ENCODE measurements around the gene MOSPD3. TPM values are rescaled to one million over a fixed set of nuclear protein-coding genes. Genes with fewer than 3 reads are reported as not detected.
A peak's percentile ranks its signal among the peaks of the same experiment; 100 is the strongest.
"Not testable (repeated sequence)": the region's sequence is repeated elsewhere in the genome, so short reads cannot be mapped to it uniquely, and the experiment has no call there.

The MOSPD3 gene, protein sequence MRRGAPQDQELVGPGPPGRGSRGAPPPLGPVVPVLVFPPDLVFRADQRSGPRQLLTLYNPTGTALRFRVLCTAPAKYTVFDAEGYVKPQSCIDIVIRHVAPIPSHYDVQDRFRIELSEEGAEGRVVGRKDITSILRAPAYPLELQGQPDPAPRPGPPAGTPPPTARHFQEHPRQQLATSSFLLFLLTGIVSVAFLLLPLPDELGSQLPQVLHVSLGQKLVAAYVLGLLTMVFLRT
- total RNA-seq (ENCODE audit: unreplicated experiment), result 37.1 TPM
- long read RNA-seq, transcript MOSPD3-203 (5 exons, 1,191 nt), result major isoform, 13 of 28 reads
- long read RNA-seq, transcript MOSPD3-201 (6 exons, 1,053 nt), result minor isoform, 5 of 28 reads
- long read RNA-seq, partial matches to known transcripts, result 4 of 28 reads
- long read RNA-seq, other reads (novel, unspliced or antisense), result 4 of 28 reads

DNA sequence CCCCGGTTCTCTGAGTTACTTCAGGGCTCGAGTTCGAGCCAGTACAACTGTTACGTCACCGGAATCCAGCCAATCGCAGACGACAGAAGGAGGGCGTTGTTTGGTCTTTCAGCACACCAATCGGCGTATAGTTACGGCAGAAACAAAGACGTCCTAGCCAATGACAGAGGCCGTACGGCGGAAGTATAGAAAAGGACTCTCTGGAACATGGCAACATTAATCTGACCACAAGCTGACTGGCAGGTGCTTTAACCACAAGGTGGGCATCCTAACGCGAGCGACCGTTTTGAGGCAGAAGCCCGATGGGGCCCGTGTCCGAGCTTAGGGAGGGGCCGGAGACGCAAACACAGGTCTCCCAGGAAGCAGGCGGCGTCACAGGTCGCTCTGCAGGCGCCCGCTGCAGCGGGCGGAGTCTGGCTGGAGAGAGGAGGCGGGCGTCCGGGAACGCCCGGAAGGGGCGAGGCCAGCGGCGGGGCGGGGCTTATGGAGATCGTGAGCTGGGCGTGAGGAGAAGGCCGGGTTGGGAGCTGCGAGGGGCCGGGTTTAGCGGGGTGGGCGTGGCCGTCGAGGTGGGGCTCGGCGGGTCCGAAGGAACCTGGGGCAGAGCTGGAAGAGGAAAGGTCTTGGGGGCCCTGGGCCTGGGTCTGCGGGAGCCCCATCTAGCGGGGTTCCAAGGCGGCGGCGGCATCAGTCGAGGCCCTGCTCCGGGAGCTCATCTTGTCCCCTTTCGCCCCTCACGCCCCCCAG, at the start of gene MOSPD3:
MOSPD3 (plus strand) TSS at position 558 of the 747 bp plus-strand sequence. CDS start 252 bp downstream, outside the sequence.
- H3K9me3 Mint-ChIP-seq (ENCODE audit: unreplicated experiment), result peaks cover 5% of the 10 kb centered on the region
- no peaks in the 10 kb centered on the region for H3K36me3 Mint-ChIP-seq (ENCODE audit: unreplicated experiment)
- H3K4me3 Mint-ChIP-seq (ENCODE audit: unreplicated experiment), result peak within 1 kb of the TSS; percentile 97
- H3K27me3 Mint-ChIP-seq (ENCODE audit: unreplicated experiment), result peaks cover 2% of the 10 kb centered on the region
- H3K4me1 Mint-ChIP-seq (ENCODE audit: low read depth, unreplicated experiment), result peaks cover 5% of the 10 kb centered on the region
- DNase-seq, result peak; percentile 99
- TF ChIP-seq, protein P1, sequence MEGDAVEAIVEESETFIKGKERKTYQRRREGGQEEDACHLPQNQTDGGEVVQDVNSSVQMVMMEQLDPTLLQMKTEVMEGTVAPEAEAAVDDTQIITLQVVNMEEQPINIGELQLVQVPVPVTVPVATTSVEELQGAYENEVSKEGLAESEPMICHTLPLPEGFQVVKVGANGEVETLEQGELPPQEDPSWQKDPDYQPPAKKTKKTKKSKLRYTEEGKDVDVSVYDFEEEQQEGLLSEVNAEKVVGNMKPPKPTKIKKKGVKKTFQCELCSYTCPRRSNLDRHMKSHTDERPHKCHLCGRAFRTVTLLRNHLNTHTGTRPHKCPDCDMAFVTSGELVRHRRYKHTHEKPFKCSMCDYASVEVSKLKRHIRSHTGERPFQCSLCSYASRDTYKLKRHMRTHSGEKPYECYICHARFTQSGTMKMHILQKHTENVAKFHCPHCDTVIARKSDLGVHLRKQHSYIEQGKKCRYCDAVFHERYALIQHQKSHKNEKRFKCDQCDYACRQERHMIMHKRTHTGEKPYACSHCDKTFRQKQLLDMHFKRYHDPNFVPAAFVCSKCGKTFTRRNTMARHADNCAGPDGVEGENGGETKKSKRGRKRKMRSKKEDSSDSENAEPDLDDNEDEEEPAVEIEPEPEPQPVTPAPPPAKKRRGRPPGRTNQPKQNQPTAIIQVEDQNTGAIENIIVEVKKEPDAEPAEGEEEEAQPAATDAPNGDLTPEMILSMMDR (IDR thresholded peaks at IDR 0.05; ENCODE audit: partially characterized antibody, unreplicated experiment), result no peak
- H3K27ac Mint-ChIP-seq (ENCODE audit: unreplicated experiment), result peak within 1 kb of the TSS; percentile 98

DNA sequence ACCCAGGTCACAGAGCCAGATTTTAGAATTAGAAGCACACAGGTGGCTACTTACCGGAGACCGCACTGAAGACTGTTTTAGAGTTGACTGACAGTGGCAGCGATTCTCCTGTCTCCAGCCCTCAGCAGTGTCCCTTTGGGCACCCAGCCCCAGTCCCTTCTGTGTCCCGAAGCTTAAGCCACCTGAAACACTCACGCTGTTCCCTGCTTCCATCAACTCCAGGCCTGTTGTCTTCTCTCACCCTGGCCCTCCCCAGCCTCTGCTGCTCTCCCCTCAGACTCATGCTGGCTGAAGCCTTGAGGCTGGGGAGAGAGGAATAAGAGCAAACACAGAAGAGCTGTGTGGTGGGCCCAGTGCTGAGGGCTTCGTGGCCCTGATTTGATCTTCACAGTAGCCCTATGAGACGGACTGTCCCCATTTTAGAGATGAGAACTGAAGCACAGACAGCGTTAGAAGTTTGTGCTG, 49.2 kb upstream of the MOSPD3 start:
- no peak for DNase-seq
- TF ChIP-seq, protein P1 (IDR thresholded peaks at IDR 0.05; ENCODE audit: partially characterized antibody, unreplicated experiment), result no peak
- Mint-ChIP-seq H3K36me3 (ENCODE audit: unreplicated experiment) (no peaks in the 10 kb centered on the region), H3K27me3 (ENCODE audit: unreplicated experiment) (peaks cover 4% of the 10 kb centered on the region), H3K4me1 (ENCODE audit: low read depth, unreplicated experiment) (peaks cover 2% of the 10 kb centered on the region), H3K27ac (ENCODE audit: unreplicated experiment) (no peak overlapping the region), H3K4me3 (ENCODE audit: unreplicated experiment) (no peak overlapping the region), H3K9me3 (ENCODE audit: unreplicated experiment) (no peaks in the 10 kb centered on the region)

DNA sequence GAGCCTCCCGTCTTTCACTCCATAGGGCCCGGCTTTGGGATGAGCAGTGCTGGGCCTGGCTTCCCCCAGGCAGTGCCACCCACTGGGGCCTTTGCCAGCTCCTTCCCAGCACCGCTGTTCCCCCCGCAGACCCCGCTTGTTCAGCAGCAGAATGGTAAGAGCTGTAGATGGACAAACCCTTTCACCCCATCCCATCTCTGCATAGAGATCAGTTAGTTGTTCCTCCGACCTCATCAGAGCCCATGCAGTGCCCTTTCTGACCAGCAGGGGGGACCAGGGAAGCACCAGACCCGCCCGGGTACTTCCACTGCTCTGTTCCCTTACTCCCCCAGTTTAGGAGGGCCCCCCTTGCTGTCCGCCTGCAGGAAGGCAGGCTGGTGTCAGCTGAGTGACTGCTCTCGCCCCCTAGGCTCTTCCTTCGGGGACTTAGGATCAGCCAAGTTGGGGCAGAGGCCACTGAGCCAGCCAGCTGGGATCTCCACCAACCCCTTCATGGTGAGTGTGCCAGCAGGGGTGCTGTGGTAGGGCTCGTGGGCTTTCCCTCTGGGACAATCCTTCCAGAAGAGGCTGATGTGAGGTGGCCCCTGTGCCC, 48.4 kb upstream of the MOSPD3 start:
- Mint-ChIP-seq H3K27me3 (ENCODE audit: unreplicated experiment) (peaks cover 6% of the 10 kb centered on the region), H3K9me3 (ENCODE audit: unreplicated experiment) (peaks cover 2% of the 10 kb centered on the region), H3K4me1 (ENCODE audit: low read depth, unreplicated experiment) (peaks cover 2% of the 10 kb centered on the region), H3K27ac (ENCODE audit: unreplicated experiment) (no peak overlapping the region), H3K36me3 (ENCODE audit: unreplicated experiment) (no peaks in the 10 kb centered on the region), H3K4me3 (ENCODE audit: unreplicated experiment) (no peak overlapping the region)
- TF ChIP-seq, protein P1 (IDR thresholded peaks at IDR 0.05; ENCODE audit: partially characterized antibody, unreplicated experiment), result peak; percentile 98
- DNase-seq, result peak; percentile 95

DNA sequence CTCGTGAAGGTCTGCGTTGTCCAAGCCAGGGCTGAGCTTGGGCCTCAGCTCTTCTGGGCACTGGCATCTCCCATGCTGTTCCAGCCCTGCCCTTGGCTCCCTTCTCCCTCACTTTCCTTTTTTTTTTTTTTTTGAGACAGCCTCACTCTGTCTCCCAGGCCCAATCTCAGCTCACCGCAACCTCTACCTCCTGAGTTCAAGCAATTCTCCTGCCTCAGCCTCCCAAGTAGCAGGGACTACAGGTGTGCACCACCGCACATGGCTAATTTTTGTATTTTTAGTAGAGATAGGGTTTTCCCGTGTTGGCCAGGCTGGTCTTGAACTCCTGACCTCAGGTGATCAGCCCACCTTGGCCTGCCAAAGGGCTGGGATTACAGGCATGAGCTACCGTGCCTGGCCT, 47.9 kb upstream of the MOSPD3 start:
- not testable (repeated sequence) for H3K27me3 Mint-ChIP-seq (ENCODE audit: unreplicated experiment); H3K9me3 Mint-ChIP-seq (ENCODE audit: unreplicated experiment); DNase-seq; H3K4me3 Mint-ChIP-seq (ENCODE audit: unreplicated experiment); H3K27ac Mint-ChIP-seq (ENCODE audit: unreplicated experiment); H3K36me3 Mint-ChIP-seq (ENCODE audit: unreplicated experiment); H3K4me1 Mint-ChIP-seq (ENCODE audit: low read depth, unreplicated experiment)

DNA sequence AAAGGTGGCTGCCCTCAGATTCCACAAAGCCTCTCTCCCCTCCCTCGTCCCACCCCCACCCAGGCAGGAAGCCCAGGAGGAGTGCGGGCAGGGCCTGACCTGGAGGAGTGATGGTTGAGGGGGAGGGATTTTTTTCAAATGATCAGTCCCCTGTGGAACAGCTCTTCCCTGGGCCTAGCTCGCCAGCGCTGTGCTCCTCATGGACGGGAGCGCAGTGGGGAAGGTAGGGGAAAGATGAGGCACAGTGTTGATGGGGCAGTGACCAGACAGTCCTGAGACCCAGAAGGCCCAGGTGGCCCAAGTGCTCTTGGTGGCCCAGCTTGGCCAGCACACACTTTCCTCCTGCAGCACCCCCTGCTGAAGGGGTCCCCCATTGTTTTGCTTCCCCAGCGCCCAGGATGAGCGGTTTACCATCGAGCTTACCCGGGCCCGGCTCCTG, 47.2 kb upstream of the MOSPD3 start:
- no peak overlapping the region for H3K27ac Mint-ChIP-seq (ENCODE audit: unreplicated experiment)
- H3K4me1 Mint-ChIP-seq (ENCODE audit: low read depth, unreplicated experiment), result peaks cover 2% of the 10 kb centered on the region
- no peak overlapping the region for H3K4me3 Mint-ChIP-seq (ENCODE audit: unreplicated experiment)
- H3K27me3 Mint-ChIP-seq (ENCODE audit: unreplicated experiment), result peaks cover 12% of the 10 kb centered on the region
- H3K9me3 Mint-ChIP-seq (ENCODE audit: unreplicated experiment), result peaks cover 2% of the 10 kb centered on the region
- TF ChIP-seq, protein P1 (IDR thresholded peaks at IDR 0.05; ENCODE audit: partially characterized antibody, unreplicated experiment), result no peak
- no peak for DNase-seq
- H3K36me3 Mint-ChIP-seq (ENCODE audit: unreplicated experiment), result no peaks in the 10 kb centered on the region
